Activated CD4-positive, alpha-beta T cell treated with anti-CD3 and anti-CD28 coated beads, Interleukin-2, amount 10 ng/mL, durations not matched to agents 7 days and 5 days (primary cell): ENCODE measurements around the gene KCNS3. TPM values are rescaled to one million over a fixed set of nuclear protein-coding genes. Genes with fewer than 3 reads are reported as not detected.

Source experiments
- CTCF ChIA-PET: fragments of 350-600 bp; sonication (Branson Sonifier 250); formaldehyde crosslinking; loops from one replicate; lab custom pipeline; 2021; ENCODE audit warnings: antibody characterized with exemption; lab: Charles Lee
- POLR2A ChIA-PET: fragments of 350-600 bp; sonication (Branson Sonifier 250); formaldehyde crosslinking; loops from one replicate; lab custom pipeline; 2021; ENCODE audit warnings: antibody characterized with exemption; lab: Charles Lee
- DNase-seq: peaks from one replicate; pipeline ENCODE4 v3.0.0-alpha.2; 2020
- H3K27ac Mint-ChIP-seq: one replicate; pipeline ENCODE4 v1.8.0; 2021; ENCODE audit warnings: mild to moderate bottlenecking, moderate library complexity, mixed read lengths
- H3K27me3 Mint-ChIP-seq: one replicate; pipeline ENCODE4 v1.8.0; 2021; ENCODE audit warnings: mixed read lengths
- H3K36me3 Mint-ChIP-seq: one replicate; pipeline ENCODE4 v1.8.0; 2021; ENCODE audit warnings: low read depth, mixed read lengths
- H3K4me1 Mint-ChIP-seq: one replicate; pipeline ENCODE4 v1.8.0; 2021; ENCODE audit warnings: mixed read lengths
- H3K4me3 Mint-ChIP-seq: one replicate; pipeline ENCODE4 v1.8.0; 2021; ENCODE audit warnings: mild to moderate bottlenecking, moderate library complexity, mixed read lengths
- H3K9me3 Mint-ChIP-seq: one replicate; pipeline ENCODE4 v1.8.0; 2021; ENCODE audit warnings: mixed read lengths
- total RNA-seq, 2 experiments: library from RNA; stranded (reverse); gene quantifications; one replicate each; pipeline ENCODE4 v1.2.3, GENCODE V29; 2021

The KCNS3 gene
- not detected for total RNA-seq

- H3K27me3 Mint-ChIP-seq = peaks cover 70% of the 10 kb centered on the region
- no peak within 1 kb of the TSS for H3K27ac Mint-ChIP-seq
- H3K36me3 Mint-ChIP-seq = no peaks in the 10 kb centered on the region
- no peaks in the 10 kb centered on the region for H3K9me3 Mint-ChIP-seq
- CTCF ChIA-PET = no interaction called here
- peaks cover 10% of the 10 kb centered on the region for H3K4me1 Mint-ChIP-seq
- POLR2A ChIA-PET = no interaction called here
- H3K4me3 Mint-ChIP-seq = peak within 1 kb of the TSS; percentile 61
- no peak for DNase-seq
Observed at GRCh38 chr2:17878281-17879136, at the start of gene KCNS3. Gene KCNS3, plus strand, starts transcription at chr2:17878667. Its CDS starts 52,342 bp downstream, at chr2:17931009.

- ChIA-PET CTCF (no interaction called here), POLR2A (no interaction called here)
- Mint-ChIP-seq H3K4me3 (peak overlapping the region; percentile 17), H3K4me1 (peaks cover 4% of the 10 kb centered on the region), H3K36me3 (no peaks in the 10 kb centered on the region), H3K9me3 (no peaks in the 10 kb centered on the region), H3K27ac (no peak overlapping the region), H3K27me3 (peaks cover 39% of the 10 kb centered on the region)
- DNase-seq = peak; percentile 58
Observed at GRCh38 chr2:17830053-17831034, 48.1 kb upstream of the KCNS3 start.

- no peak for DNase-seq
- Mint-ChIP-seq H3K36me3 (no peaks in the 10 kb centered on the region), H3K9me3 (no peaks in the 10 kb centered on the region), H3K4me3 (no peak overlapping the region), H3K27ac (no peak overlapping the region), H3K27me3 (peaks cover 40% of the 10 kb centered on the region), H3K4me1 (peaks cover 3% of the 10 kb centered on the region)
- ChIA-PET POLR2A (no interaction called here), CTCF (no interaction called here)
Observed at GRCh38 chr2:17835516-17835915, 43.0 kb upstream of the KCNS3 start.

GRCh38 chr2:17839959-17840358, 38.5 kb upstream of the KCNS3 start:
- ChIA-PET CTCF (no interaction called here), POLR2A (no interaction called here)
- no peaks in the 10 kb centered on the region for H3K4me1 Mint-ChIP-seq
- peaks cover 30% of the 10 kb centered on the region for H3K27me3 Mint-ChIP-seq
- no peaks in the 10 kb centered on the region for H3K9me3 Mint-ChIP-seq
- DNase-seq = no peak
- H3K36me3 Mint-ChIP-seq = no peaks in the 10 kb centered on the region
- H3K27ac Mint-ChIP-seq = no peak overlapping the region
- H3K4me3 Mint-ChIP-seq = no peak overlapping the region

- DNase-seq = no peak
- Mint-ChIP-seq H3K36me3 (no peaks in the 10 kb centered on the region), H3K9me3 (no peaks in the 10 kb centered on the region), H3K4me1 (no peaks in the 10 kb centered on the region), H3K27ac (no peak overlapping the region), H3K4me3 (no peak overlapping the region), H3K27me3 (peaks cover 15% of the 10 kb centered on the region)
- POLR2A ChIA-PET = no interaction called here
- CTCF ChIA-PET = no interaction called here
Observed at GRCh38 chr2:17843457-17843856, 35.0 kb upstream of the KCNS3 start.

- peaks cover 10% of the 10 kb centered on the region for H3K27me3 Mint-ChIP-seq
- H3K9me3 Mint-ChIP-seq = no peaks in the 10 kb centered on the region
- ChIA-PET POLR2A (no interaction called here), CTCF (interaction anchor here (1.4 kb wide), 1 partner anchor 21 kb away, joined by 3 read pairs; no protein-coding TSS in a partner anchor)
- H3K4me3 Mint-ChIP-seq = no peak overlapping the region
- H3K4me1 Mint-ChIP-seq = no peaks in the 10 kb centered on the region
- no peak overlapping the region for H3K27ac Mint-ChIP-seq
- no peaks in the 10 kb centered on the region for H3K36me3 Mint-ChIP-seq
- DNase-seq = no peak
Observed at GRCh38 chr2:17845806-17846205, 32.7 kb upstream of the KCNS3 start.

- Mint-ChIP-seq H3K9me3 (no peaks in the 10 kb centered on the region), H3K4me3 (no peak overlapping the region), H3K4me1 (no peaks in the 10 kb centered on the region), H3K27ac (no peak overlapping the region), H3K36me3 (no peaks in the 10 kb centered on the region), H3K27me3 (peaks cover 8% of the 10 kb centered on the region)
- DNase-seq = no peak
- CTCF ChIA-PET = no interaction called here
- POLR2A ChIA-PET = no interaction called here
Observed at GRCh38 chr2:17846676-17847075, 31.8 kb upstream of the KCNS3 start.

GRCh38 chr2:17847236-17847635, 31.2 kb upstream of the KCNS3 start:
- POLR2A ChIA-PET = no interaction called here
- CTCF ChIA-PET = no interaction called here
- no peaks in the 10 kb centered on the region for H3K9me3 Mint-ChIP-seq
- peaks cover 8% of the 10 kb centered on the region for H3K27me3 Mint-ChIP-seq
- H3K4me3 Mint-ChIP-seq = no peak overlapping the region
- no peak for DNase-seq
- H3K36me3 Mint-ChIP-seq = no peaks in the 10 kb centered on the region
- H3K4me1 Mint-ChIP-seq = no peaks in the 10 kb centered on the region
- H3K27ac Mint-ChIP-seq = no peak overlapping the region

- Mint-ChIP-seq H3K27ac (no peak overlapping the region), H3K4me3 (no peak overlapping the region), H3K36me3 (no peaks in the 10 kb centered on the region), H3K4me1 (no peaks in the 10 kb centered on the region), H3K27me3 (no peaks in the 10 kb centered on the region), H3K9me3 (no peaks in the 10 kb centered on the region)
- no peak for DNase-seq
- POLR2A ChIA-PET = no interaction called here
- CTCF ChIA-PET = interaction anchor here (0.6 kb wide), 1 partner anchor 216 kb away, joined by 3 read pairs; no protein-coding TSS in a partner anchor
Observed at GRCh38 chr2:17849275-17849674, 29.2 kb upstream of the KCNS3 start.

GRCh38 chr2:17850151-17850550, 28.3 kb upstream of the KCNS3 start:
- CTCF ChIA-PET = no interaction called here
- H3K36me3 Mint-ChIP-seq = no peaks in the 10 kb centered on the region

GRCh38 chr2:17851731-17852585, 26.5 kb upstream of the KCNS3 start:
- Mint-ChIP-seq H3K4me3 (no peak overlapping the region), H3K4me1 (no peaks in the 10 kb centered on the region), H3K9me3 (no peaks in the 10 kb centered on the region), H3K27me3 (peaks cover 8% of the 10 kb centered on the region), H3K27ac (no peak overlapping the region), H3K36me3 (no peaks in the 10 kb centered on the region)
- CTCF ChIA-PET = no interaction called here
- POLR2A ChIA-PET = no interaction called here
- peak; percentile 28 for DNase-seq

More at GRCh38 chr2:17850151-17850550, 28.3 kb upstream of the KCNS3 start:
- peaks cover 3% of the 10 kb centered on the region for H3K27me3 Mint-ChIP-seq
- no peak overlapping the region for H3K27ac Mint-ChIP-seq
- no peak for DNase-seq
- no peaks in the 10 kb centered on the region for H3K9me3 Mint-ChIP-seq
- H3K4me1 Mint-ChIP-seq = no peaks in the 10 kb centered on the region
- H3K4me3 Mint-ChIP-seq = no peak overlapping the region
- POLR2A ChIA-PET = no interaction called here

- Mint-ChIP-seq H3K27me3 (peaks cover 16% of the 10 kb centered on the region), H3K36me3 (no peaks in the 10 kb centered on the region), H3K27ac (no peak overlapping the region), H3K4me3 (no peak overlapping the region), H3K4me1 (no peaks in the 10 kb centered on the region), H3K9me3 (no peaks in the 10 kb centered on the region)
- ChIA-PET POLR2A (no interaction called here), CTCF (no interaction called here)
- no peak for DNase-seq
Observed at GRCh38 chr2:17853799-17854198, 24.7 kb upstream of the KCNS3 start.
